K562 (cell line): Measurements from ENCODE around the gene BNC2. TPM values are rescaled to one million over a fixed set of nuclear protein-coding genes. Genes with fewer than 3 reads are reported as not detected.

ENCODE experiments used
- ATAC-seq: fragments of 200-7000 bp; cut with Tn5 transposase; 3 replicates; pipeline ENCODE4 v1.9.1; 2020; ENCODE audit warnings: moderate library complexity
- BruUV-seq: library from RNA; stranded (reverse); fragments of 400-500 nt; replicated peaks from 2 replicates; lab custom pipeline; 2021; lab: Mats Ljungman, UMichigan
- CTCF ChIA-PET: fragments of 300-600 bp; formaldehyde crosslinking; extraction: SDS; loops from one replicate; lab custom pipeline; 2021; ENCODE audit warnings: low intra/inter-chr PET ratio; lab: Yijun Ruan, JAX
- POLR2A ChIA-PET: fragments of 300-600, 350-650 bp; sonication (Branson Sonifier 250); formaldehyde crosslinking; extraction: SDS; loops from one replicate; lab custom pipeline; 2021; ENCODE audit warnings: antibody characterized with exemption, inconsistent platforms; lab: Yijun Ruan, JAX
- DNase-seq, 4 experiments: peaks; one replicate each; pipeline versions ENCODE4 v3.0.0 to v3.0.0-alpha.2; 2011 to 2018; ENCODE audit warnings: low spot score in 3 of 4, mixed read lengths in 3 of 4; ENCODE audit errors: extremely low read depth in 1 of 4
- FAIRE-seq: peaks from 2 replicates; lab custom pipeline; 2011; peaks lifted over from hg19 to GRCh38; lab: Jason Lieb, UNC
- H2AFZ ChIP-seq: 2 replicates; pipeline ENCODE4 v1.6.0; 2011; ENCODE audit warnings: low read depth, low read length, control low read depth, inconsistent platforms
- H3K27ac ChIP-seq: fragments of 200-600 bp; 3 replicates; pipeline ENCODE4 v1.8.0; 2011; ENCODE audit warnings: low read depth, mild to moderate bottlenecking, control low read depth, inconsistent platforms, low read length, moderate library complexity, mixed read lengths; ENCODE audit errors: extremely low read depth
- H3K27me3 ChIP-seq, 2 experiments: fragments of 300-600 bp in 1 of 2; 2 replicates in 1 of 2; 3 replicates in 1 of 2; pipeline versions ENCODE4 v1.6.0 to v1.8.0; 2011; ENCODE audit warnings: inconsistent platforms in 2 of 2, low read length in 2 of 2, mild to moderate bottlenecking in 1 of 2, mixed read lengths in 1 of 2, moderate library complexity in 1 of 2; ENCODE audit not compliant: control insufficient read depth in 2 of 2, insufficient read depth in 2 of 2
- H3K36me3 ChIP-seq: fragments of 300-600 bp; 3 replicates; pipeline ENCODE4 v1.8.0; 2011; ENCODE audit warnings: mild to moderate bottlenecking, low read length, inconsistent platforms; ENCODE audit not compliant: control insufficient read depth, insufficient read depth
- H3K4me1 ChIP-seq, 2 experiments: fragments of 200-600 bp in 1 of 2; replicated peaks in 1 of 2; 2 replicates in 1 of 2; 3 replicates in 1 of 2; pipeline versions ENCODE4 v1.5.1 to v1.8.0; 2011; ENCODE audit warnings: inconsistent platforms in 2 of 2, low read length in 2 of 2, mild to moderate bottlenecking in 1 of 2, mixed read lengths in 1 of 2, moderate library complexity in 1 of 2; ENCODE audit not compliant: control insufficient read depth in 2 of 2, insufficient read depth in 2 of 2
- H3K4me2 ChIP-seq: 2 replicates; pipeline ENCODE4 v1.6.1; 2011; ENCODE audit warnings: low read length, control low read depth, inconsistent platforms, mixed read lengths; ENCODE audit not compliant: insufficient read depth
- H3K4me3 ChIP-seq: fragments of 200-600 bp; sonication (generic), shearing (Covaris generic); 2 replicates; pipeline ENCODE4 v1.5.1; 2016; ENCODE audit warnings: control low read depth, inconsistent platforms
- H3K79me2 ChIP-seq: fragments of 200-600 bp; 3 replicates; pipeline ENCODE4 v1.8.0; 2011; ENCODE audit warnings: low read length, inconsistent platforms; ENCODE audit not compliant: control insufficient read depth, insufficient read depth
- H3K9ac ChIP-seq, 2 experiments: 2 replicates each; pipeline versions ENCODE4 v1.6.0 to v1.6.1; 2011; ENCODE audit warnings: low read depth in 2 of 2, low read length in 2 of 2, control low read depth in 1 of 2, inconsistent platforms in 1 of 2, mild to moderate bottlenecking in 1 of 2, mixed read lengths in 1 of 2; ENCODE audit not compliant: insufficient read depth in 1 of 2
- H3K9me1 ChIP-seq: one replicate; pipeline ENCODE4 v1.6.0; 2011; ENCODE audit warnings: inconsistent platforms, mild to moderate bottlenecking, low read length, moderate library complexity; ENCODE audit not compliant: control insufficient read depth, insufficient read depth
- H3K9me3 ChIP-seq: replicated peaks from 2 replicates; pipeline ENCODE4 v1.5.1; 2011; ENCODE audit warnings: low read depth, low read length, inconsistent platforms; ENCODE audit not compliant: control insufficient read depth, insufficient read depth
- H4K20me1 ChIP-seq: replicated peaks from 2 replicates; pipeline ENCODE4 v1.6.1; 2011; ENCODE audit warnings: low read length, inconsistent platforms, mixed read lengths; ENCODE audit not compliant: control insufficient read depth, insufficient read depth
- ARID3B ChIP-seq: fragments of 250-450 bp; sonication (Bioruptor Pico); IDR thresholded peaks from 2 replicates; pipeline ENCODE4 v1.4.0; 2020; ENCODE audit warnings: borderline replicate concordance
- CTBP1 ChIP-seq: fragments of 450-650 bp; IDR thresholded peaks from 2 replicates; pipeline ENCODE4 v1.6.1; 2016; ENCODE audit warnings: borderline replicate concordance
- POLR2AphosphoS2 ChIP-seq: IDR thresholded peaks from 2 replicates; pipeline ENCODE4 v1.6.1; 2012; ENCODE audit warnings: low read length, improper control_type of control experiment
- ZBTB40 ChIP-seq, 2 experiments: fragments of 450-650 bp in 1 of 2; sonication (generic) in 1 of 2; formaldehyde crosslinking in 1 of 2; IDR thresholded peaks; 2 replicates each; pipeline versions ENCODE4 v1.7.1 to v1.9.0; 2016 to 2022; ENCODE audit warnings: inconsistent platforms in 1 of 2, mild to moderate bottlenecking in 1 of 2, missing genetic modification reagents in 1 of 2
- ZNF212 ChIP-seq: fragments of 450-650 bp; formaldehyde crosslinking; IDR thresholded peaks from 2 replicates; pipeline ENCODE4 v1.4.0; 2020; ENCODE audit warnings: mild to moderate bottlenecking
- ZNF274 ChIP-seq: IDR thresholded peaks from 2 replicates; pipeline ENCODE4 v1.6.1; 2011; ENCODE audit warnings: low read depth, mild to moderate bottlenecking, low read length, moderate library complexity, borderline replicate concordance
- ZNF79 ChIP-seq: fragments of 250-450 bp; sonication (Bioruptor Pico); IDR thresholded peaks from 2 replicates; pipeline ENCODE4 v1.4.0; 2020; ENCODE audit warnings: low read depth, mild to moderate bottlenecking, moderate library complexity
- ZSCAN32 ChIP-seq: fragments of 450-650 bp; formaldehyde crosslinking; IDR thresholded peaks from 2 replicates; pipeline ENCODE4 v1.4.0; 2020; ENCODE audit warnings: mild to moderate bottlenecking, moderate library complexity
- WGBS: fragments of 100-300 bp; shearing (Covaris generic); methylation state at CpG from one replicate; pipeline ENCODE4 v1.1.6; 2016; ENCODE audit warnings: low coverage, mixed read lengths; ENCODE audit not compliant: insufficient coverage; ENCODE audit errors: missing lambda C conversion rate; 5-methylcytosine and 5-hydroxymethylcytosine counted together
- in situ Hi-C: fragments of 300-500 bp; cut with MboI; formaldehyde crosslinking; loops from 4 replicates; pipeline ENCODE4 v1.15.0; 2018; ENCODE audit warnings: inconsistent platforms, mixed read lengths
- intact Hi-C: fragments of 100-400 bp; cut with micrococcal nuclease; formaldehyde crosslinking; loops from 2 replicates; pipeline ENCODE4 v1.14.2; 2022
- polyA plus RNA-seq, 8 experiments: library from polyadenylated mRNA; depleted of rRNA in 4 of 8; stranded (reverse) in 5 of 8; unstranded in 3 of 8; fragments of >200 nt; fragmentation: Nextera tagmentation in 2 of 8; fragmentation: Illumina TruSeq in 1 of 8; extraction: Ambion mirVana in 2 of 8; extraction: Trizol in 1 of 8; gene quantifications; 2 replicates each; pipeline versions ENCODE4 v1.2.1 to v1.2.3, GENCODE V29; 2011 to 2014; ENCODE audit warnings: inconsistent platforms in 1 of 8, missing spikeins in 1 of 8
- total RNA-seq, 7 experiments: library from RNA; depleted of rRNA in 6 of 7; stranded (reverse); fragments of >200 nt in 6 of 7; fragmentation: Illumina TruSeq in 2 of 7; extraction: Trizol in 2 of 7; gene quantifications; 2 replicates each; pipeline versions ENCODE4 v1.2.1 to v1.2.3, GENCODE V29; 2011 to 2021; ENCODE audit warnings: low replicate concordance in 1 of 7
- TF ChIP-seq, protein P1 (sequence below): sonication (generic); IDR thresholded peaks from 2 replicates; pipeline ENCODE4 v1.6.1; 2016

Gene BNC2
- total and polyA plus RNA-seq, 9 of the 15 experiments (the other 6 are each of a cell fraction or from before 2014, with no cell fraction given): not detected

DNA sequence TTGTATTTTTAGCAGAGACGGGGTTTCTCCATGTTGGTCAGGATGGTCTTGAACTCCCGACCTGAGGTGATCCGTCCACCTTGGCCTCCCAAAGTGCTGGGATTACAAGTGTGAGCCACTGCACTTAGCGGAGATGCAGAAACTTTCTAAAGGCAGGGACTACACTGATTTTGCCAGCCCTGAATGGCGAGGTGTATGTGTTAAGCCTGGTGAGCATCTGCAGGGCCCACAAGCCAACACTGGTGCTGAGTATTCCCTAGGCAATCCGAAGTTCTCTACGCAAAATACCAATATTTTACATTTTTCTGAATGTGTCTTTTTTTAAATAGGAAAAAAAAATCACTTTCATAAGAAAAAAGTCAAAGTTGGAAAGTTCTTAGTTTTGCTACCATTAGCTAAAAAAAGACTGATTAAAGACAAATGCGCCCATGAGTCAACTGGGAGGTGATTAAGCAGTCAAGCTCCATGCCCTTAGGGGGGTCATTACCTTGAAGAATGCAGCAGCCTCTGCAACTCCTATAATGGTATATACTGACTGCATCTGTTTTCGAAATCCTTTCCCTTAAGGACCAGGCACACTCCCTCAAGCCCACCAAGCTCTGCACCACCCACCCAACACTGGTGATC is 502.8 kb downstream of the BNC2 start:
- FAIRE-seq: no peak
- no peak overlapping the region for H3K4me2 ChIP-seq
- ChIA-PET CTCF (no interaction called here), POLR2A (no interaction called here)
- no peak overlapping the region for H3K27ac ChIP-seq
- H3K36me3 ChIP-seq: no peaks in the 10 kb centered on the region
- H3K9me3 ChIP-seq: no peaks in the 10 kb centered on the region
- no peak overlapping the region for H3K9ac ChIP-seq
- H4K20me1 ChIP-seq: no peaks in the 10 kb centered on the region
- no peak overlapping the region for H2AFZ ChIP-seq
- DNase-seq: no peak
- no peak overlapping the region for H3K4me3 ChIP-seq
- no peaks in the 10 kb centered on the region for H3K79me2 ChIP-seq
- BruUV-seq: no TSS peak
- no peak for ATAC-seq
- H3K9me1 ChIP-seq: no peaks in the 10 kb centered on the region
- H3K27me3 ChIP-seq: no peaks in the 10 kb centered on the region
- no peaks in the 10 kb centered on the region for H3K4me1 ChIP-seq
- no peak for TF ChIP-seq ZNF212 (CRISPR knock-in tag)
- no peak for TF ChIP-seq POLR2AphosphoS2
- no peak for TF ChIP-seq ZSCAN32 (CRISPR knock-in tag)
- TF ChIP-seq ZNF274: no peak
- TF ChIP-seq ZNF79 (CRISPR knock-in tag): no peak
- no peak for TF ChIP-seq ZBTB40 (IDR thresholded peaks at IDR 0.05)
- no peak for TF ChIP-seq ZBTB40 (CRISPR knock-in tag; IDR thresholded peaks at IDR 0.05)
- no peak for TF ChIP-seq ARID3B
- TF ChIP-seq, protein P1, sequence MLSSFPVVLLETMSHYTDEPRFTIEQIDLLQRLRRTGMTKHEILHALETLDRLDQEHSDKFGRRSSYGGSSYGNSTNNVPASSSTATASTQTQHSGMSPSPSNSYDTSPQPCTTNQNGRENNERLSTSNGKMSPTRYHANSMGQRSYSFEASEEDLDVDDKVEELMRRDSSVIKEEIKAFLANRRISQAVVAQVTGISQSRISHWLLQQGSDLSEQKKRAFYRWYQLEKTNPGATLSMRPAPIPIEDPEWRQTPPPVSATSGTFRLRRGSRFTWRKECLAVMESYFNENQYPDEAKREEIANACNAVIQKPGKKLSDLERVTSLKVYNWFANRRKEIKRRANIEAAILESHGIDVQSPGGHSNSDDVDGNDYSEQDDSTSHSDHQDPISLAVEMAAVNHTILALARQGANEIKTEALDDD: no peak
- no peak for TF ChIP-seq CTBP1
- intact Hi-C loops (no loop called here), in situ Hi-C loops (no loop called here)
- 0% methylated on average over 9 of the region's 9 CpGs for WGBS
